Neural progenitor cell (in vitro differentiated cells): ENCODE data around the gene CSAD.

ENCODE experiments used
- CTCF ChIP-seq: fragments of 200-600 bp; sonication (generic); IDR thresholded peaks from 2 replicates; pipeline ENCODE4 v1.5.1; 2017; ENCODE audit warnings: antibody characterized with exemption, mild to moderate bottlenecking
- EZH2 ChIP-seq: fragments of 200-600 bp; sonication (generic); IDR thresholded peaks from 2 replicates; pipeline ENCODE4 v1.6.1; 2017; ENCODE audit warnings: antibody characterized with exemption, mild to moderate bottlenecking, moderate library complexity
- EZH2phosphoT487 ChIP-seq: fragments of 200-600 bp; sonication (generic); IDR thresholded peaks from 2 replicates; pipeline ENCODE4 v1.6.1; 2017; ENCODE audit warnings: antibody characterized with exemption

GRCh38 chr12:53224061-53224896 lies 43.6 kb upstream of the CSAD start:
- TF ChIP-seq CTCF (peak; percentile 50), EZH2phosphoT487 (no peak), EZH2 (no peak)
